Muscle layer of colon (tissue), 2 donors: ENCODE measurements around the gene KIR2DL4.
"Not testable (repeated sequence)": the region's sequence is repeated elsewhere in the genome, so short reads cannot be mapped to it uniquely, and the experiment has no call there.

Source experiments
- H3K27ac ChIP-seq: one replicate; pipeline ENCODE4 v1.7.0; 2013; ENCODE audit warnings: low read depth, mild to moderate bottlenecking, low read length, moderate library complexity
- H3K27me3 ChIP-seq, 2 donors: one replicate each; pipeline ENCODE4 v1.7.0; 2013; ENCODE audit warnings: low read length in 2 of 2, mild to moderate bottlenecking in 2 of 2; ENCODE audit not compliant: insufficient read depth in 2 of 2, control insufficient read depth in 1 of 2
- H3K36me3 ChIP-seq: one replicate; pipeline ENCODE4 v1.7.0; 2013; ENCODE audit warnings: mild to moderate bottlenecking, low read length; ENCODE audit not compliant: insufficient read depth
- H3K4me1 ChIP-seq: one replicate; pipeline ENCODE4 v1.7.0; 2013; ENCODE audit warnings: mild to moderate bottlenecking, low read length; ENCODE audit not compliant: insufficient read depth
- H3K4me3 ChIP-seq, 2 donors: one replicate each; pipeline ENCODE4 v1.7.0; 2013; ENCODE audit warnings: low read length in 2 of 2, low read depth in 1 of 2, mild to moderate bottlenecking in 1 of 2, moderate library complexity in 1 of 2
- H3K9ac ChIP-seq: one replicate; pipeline ENCODE4 v1.7.0; 2013; ENCODE audit warnings: low read length
- H3K9me3 ChIP-seq: one replicate; pipeline ENCODE4 v1.7.0; 2013; ENCODE audit warnings: mild to moderate bottlenecking, low read length
- donor health status: abdominal sarcoma.
- donor health status: Adenocarcinoma of cecum.

KIR2DL4 gene

GRCh38 chr19:54777851-54778250 is 25.6 kb upstream of the KIR2DL4 start:
- H3K4me1 ChIP-seq: not testable (repeated sequence)

GRCh38 chr19:54778896-54779295 is 24.5 kb upstream of the KIR2DL4 start:
- H3K36me3 ChIP-seq, H3K9ac ChIP-seq, H3K27me3 ChIP-seq, H3K4me1 ChIP-seq, H3K9me3 ChIP-seq, H3K27ac ChIP-seq, H3K4me3 ChIP-seq: not testable (repeated sequence)

More at GRCh38 chr19:54777851-54778250, 25.6 kb upstream of the KIR2DL4 start:
- H3K4me3 ChIP-seq, H3K27me3 ChIP-seq, H3K36me3 ChIP-seq, H3K9me3 ChIP-seq, H3K9ac ChIP-seq, H3K27ac ChIP-seq: not testable (repeated sequence)

GRCh38 chr19:54782916-54783315 is 20.5 kb upstream of the KIR2DL4 start:
- not testable (repeated sequence) for H3K4me1 ChIP-seq, H3K36me3 ChIP-seq, H3K9me3 ChIP-seq, H3K4me3 ChIP-seq, H3K9ac ChIP-seq, H3K27me3 ChIP-seq, H3K27ac ChIP-seq

- H3K9me3 ChIP-seq, H3K4me3 ChIP-seq, H3K27me3 ChIP-seq: not testable (repeated sequence)
Observed at GRCh38 chr19:54786091-54786723, 17.2 kb upstream of the KIR2DL4 start.

GRCh38 chr19:54788154-54788553 is 15.3 kb upstream of the KIR2DL4 start:
- not testable (repeated sequence) for H3K27me3 ChIP-seq, H3K27ac ChIP-seq, H3K4me1 ChIP-seq, H3K9ac ChIP-seq, H3K36me3 ChIP-seq, H3K9me3 ChIP-seq, H3K4me3 ChIP-seq

More at GRCh38 chr19:54786091-54786723, 17.2 kb upstream of the KIR2DL4 start:
- H3K9ac ChIP-seq, H3K4me1 ChIP-seq, H3K36me3 ChIP-seq, H3K27ac ChIP-seq: not testable (repeated sequence)

- no peaks in the 10 kb centered on the region for H3K4me1 ChIP-seq
- H3K9me3 ChIP-seq: no peaks in the 10 kb centered on the region
- H3K36me3 ChIP-seq: no peaks in the 10 kb centered on the region
- H3K9ac ChIP-seq: no peak overlapping the region
- H3K4me3 ChIP-seq: no peak overlapping the region
- H3K27ac ChIP-seq: no peak overlapping the region
- H3K27me3 ChIP-seq: no peaks in the 10 kb centered on the region
Observed at GRCh38 chr19:54790711-54791110, 12.7 kb upstream of the KIR2DL4 start.

GRCh38 chr19:54791476-54791875 is 11.9 kb upstream of the KIR2DL4 start:
- Histone ChIP-seq H3K27ac (no peak overlapping the region), H3K36me3 (no peaks in the 10 kb centered on the region), H3K4me3 (no peak overlapping the region), H3K9me3 (no peaks in the 10 kb centered on the region), H3K9ac (no peak overlapping the region), H3K4me1 (no peaks in the 10 kb centered on the region), H3K27me3 (no peaks in the 10 kb centered on the region)

- Histone ChIP-seq H3K27me3 (no peaks in the 10 kb centered on the region), H3K9me3 (no peaks in the 10 kb centered on the region), H3K36me3 (no peaks in the 10 kb centered on the region), H3K4me3 (no peak overlapping the region), H3K27ac (no peak overlapping the region), H3K4me1 (no peaks in the 10 kb centered on the region), H3K9ac (no peak overlapping the region)
Observed at GRCh38 chr19:54792814-54793213, 10.6 kb upstream of the KIR2DL4 start.

- H3K9me3 ChIP-seq: no peaks in the 10 kb centered on the region
- H3K27ac ChIP-seq: no peak overlapping the region
- no peak overlapping the region for H3K9ac ChIP-seq
- no peaks in the 10 kb centered on the region for H3K36me3 ChIP-seq
- H3K4me3 ChIP-seq: no peak overlapping the region
- no peaks in the 10 kb centered on the region for H3K4me1 ChIP-seq
- no peaks in the 10 kb centered on the region for H3K27me3 ChIP-seq
Observed at GRCh38 chr19:54795758-54796157, 7.7 kb upstream of the KIR2DL4 start.

- Histone ChIP-seq H3K4me1 (no peaks in the 10 kb centered on the region), H3K9me3 (no peaks in the 10 kb centered on the region), H3K9ac (no peak overlapping the region), H3K36me3 (no peaks in the 10 kb centered on the region), H3K27me3 (no peaks in the 10 kb centered on the region), H3K4me3 (no peak overlapping the region), H3K27ac (no peak overlapping the region)
Observed at GRCh38 chr19:54804101-54804500, 691 bp downstream of the KIR2DL4 start.

GRCh38 chr19:54804571-54804970 is 1.2 kb downstream of the KIR2DL4 start:
- Histone ChIP-seq H3K36me3 (no peaks in the 10 kb centered on the region), H3K4me1 (no peaks in the 10 kb centered on the region), H3K9me3 (no peaks in the 10 kb centered on the region), H3K27ac (no peak overlapping the region), H3K4me3 (no peak overlapping the region), H3K27me3 (no peaks in the 10 kb centered on the region), H3K9ac (no peak overlapping the region)

GRCh38 chr19:54805665-54806515 is 2.5 kb downstream of the KIR2DL4 start:
- Histone ChIP-seq H3K27me3 (no peaks in the 10 kb centered on the region), H3K9ac (no peak overlapping the region), H3K27ac (no peak overlapping the region), H3K4me3 (no peak overlapping the region), H3K36me3 (no peaks in the 10 kb centered on the region), H3K9me3 (no peaks in the 10 kb centered on the region), H3K4me1 (no peaks in the 10 kb centered on the region)
